ENCODE data around the gene AP5M1. TPM values are rescaled to one million over a fixed set of nuclear protein-coding genes. Genes with fewer than 3 reads are reported as not detected.
A peak's percentile ranks its signal among the peaks of the same experiment; 100 is the strongest.

The AP5M1 gene
- total and polyA plus RNA-seq, 2 of the 13 experiments (the other 11 are each of a cell fraction or from before 2014, with no cell fraction given): 14.8 to 35.0 TPM

- TF ChIP-seq PAXIP1 (CRISPR knock-in tag; conservative IDR thresholded peaks at IDR 0.05): peak; percentile 42; the same call in 1 of the 2 replicates
- no peak for TF ChIP-seq ZNF614 (CRISPR knock-in tag; IDR thresholded peaks at IDR 0.05; ENCODE audit: borderline replicate concordance)
- TF ChIP-seq PREB (CRISPR knock-in tag; IDR thresholded peaks at IDR 0.05): no peak
- peak; percentile 66 for TF ChIP-seq TCF7 (IDR thresholded peaks at IDR 0.05; ENCODE audit: low read depth)
- no peak for TF ChIP-seq CHCHD3 (CRISPR knock-in tag; IDR thresholded peaks at IDR 0.05)
- TF ChIP-seq GATAD2A (CRISPR knock-in tag; IDR thresholded peaks at IDR 0.05): peak; percentile 73
- peak; percentile 69 for TF ChIP-seq TBX3 (IDR thresholded peaks at IDR 0.05; ENCODE audit: borderline replicate concordance)
- TF ChIP-seq SSRP1 (CRISPR knock-in tag; IDR thresholded peaks at IDR 0.05): no peak
- peak; percentile 41; the same call in 1 of the 2 replicates for TF ChIP-seq SAP130 (CRISPR knock-in tag; IDR thresholded peaks at IDR 0.05; ENCODE audit: low read depth)
- peak; percentile 95 for TF ChIP-seq SOX13 (IDR thresholded peaks at IDR 0.05)
- peak in 1 of 2 experiments; percentile 100; a peak in 2 of 4 replicates for TF ChIP-seq SOX13 (CRISPR knock-in tag; conservative IDR thresholded peaks at IDR 0.05 in 1 of 2, IDR thresholded peaks at IDR 0.05 in 1 of 2)
- peak; percentile 37; the same call in 1 of the 2 replicates for TF ChIP-seq HMG20B (CRISPR knock-in tag; conservative IDR thresholded peaks at IDR 0.05)
- no peak for TF ChIP-seq NR2F6 (IDR thresholded peaks at IDR 0.05)
- peak; percentile 24; the same call in 1 of the 2 replicates for TF ChIP-seq NR2F6 (CRISPR knock-in tag; IDR thresholded peaks at IDR 0.05)
- peak; percentile 67; the same call in 1 of the 2 replicates for TF ChIP-seq HHEX (CRISPR knock-in tag; IDR thresholded peaks at IDR 0.05)
- TF ChIP-seq CREB1 (IDR thresholded peaks at IDR 0.05): no peak
- 0 out of 2 replicates have a peak, but pooled peaks have one; percentile 20 for TF ChIP-seq CREB1 (CRISPR knock-in tag; IDR thresholded peaks at IDR 0.05)
- TF ChIP-seq ATF7-NPFF (CRISPR knock-in tag; IDR thresholded peaks at IDR 0.05; ENCODE audit: low read depth): no peak
- peak; percentile 10; the same call in 1 of the 2 replicates for TF ChIP-seq ZNF281 (CRISPR knock-in tag; IDR thresholded peaks at IDR 0.05; ENCODE audit: borderline replicate concordance)
- peak; percentile 49; the same call in 1 of the 2 replicates for TF ChIP-seq FOXA1 (IDR thresholded peaks at IDR 0.05)
- peak; percentile 64 for TF ChIP-seq FOXA1 (CRISPR knock-in tag; IDR thresholded peaks at IDR 0.05)
- peak; percentile 32; the same call in 1 of the 2 replicates for TF ChIP-seq NFIC (IDR thresholded peaks at IDR 0.05; ENCODE audit: low read length)
These were observed 78.0 kb downstream of the AP5M1 start (continued) for GRCh38 chr14:57346741-57347140.
